ENCODE data around the gene LMNB1. TPM values are rescaled to one million over a fixed set of nuclear protein-coding genes. Genes with fewer than 3 reads are reported as not detected.
"Not testable (repeated sequence)": the region's sequence is repeated elsewhere in the genome, so short reads cannot be mapped to it uniquely, and the experiment has no call there.

LMNB1 gene
- total and polyA plus RNA-seq, 8 donors: 0.72 to 7.5 (median 3.8) TPM

DNA sequence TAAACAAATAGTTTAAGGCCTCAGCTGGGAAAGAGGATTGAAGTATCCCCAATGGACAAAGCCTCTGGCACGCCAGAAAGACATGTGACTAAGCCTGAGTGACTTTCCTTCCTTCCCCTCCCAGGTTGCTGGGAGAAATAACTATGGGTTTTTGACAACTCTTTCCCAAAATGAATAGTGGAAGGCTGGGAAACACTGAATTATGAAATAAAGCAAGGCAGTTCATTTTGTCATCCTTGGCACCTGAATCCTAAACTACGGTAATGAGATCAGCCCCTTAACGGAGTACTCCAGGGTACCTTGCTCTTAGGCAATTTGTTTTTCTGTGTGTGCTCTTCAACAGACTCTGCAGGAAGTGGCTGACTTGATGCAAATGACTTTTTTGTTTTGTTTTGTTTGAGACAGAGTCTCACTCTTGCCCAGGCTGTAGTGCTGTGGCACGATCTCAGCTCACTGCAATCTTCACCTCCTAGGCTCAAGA is 75.2 kb downstream of the LMNB1 start:
- DNase-seq: no peak
- no peaks in the 10 kb centered on the region for H3K36me3 ChIP-seq
- peak in 2 of 4 donors; percentile 45 to 46 for ATAC-seq
- H3K4me1 ChIP-seq: no peaks in the 10 kb centered on the region
- H3K27me3 ChIP-seq: no peaks in the 10 kb centered on the region
- TF ChIP-seq, protein P1, sequence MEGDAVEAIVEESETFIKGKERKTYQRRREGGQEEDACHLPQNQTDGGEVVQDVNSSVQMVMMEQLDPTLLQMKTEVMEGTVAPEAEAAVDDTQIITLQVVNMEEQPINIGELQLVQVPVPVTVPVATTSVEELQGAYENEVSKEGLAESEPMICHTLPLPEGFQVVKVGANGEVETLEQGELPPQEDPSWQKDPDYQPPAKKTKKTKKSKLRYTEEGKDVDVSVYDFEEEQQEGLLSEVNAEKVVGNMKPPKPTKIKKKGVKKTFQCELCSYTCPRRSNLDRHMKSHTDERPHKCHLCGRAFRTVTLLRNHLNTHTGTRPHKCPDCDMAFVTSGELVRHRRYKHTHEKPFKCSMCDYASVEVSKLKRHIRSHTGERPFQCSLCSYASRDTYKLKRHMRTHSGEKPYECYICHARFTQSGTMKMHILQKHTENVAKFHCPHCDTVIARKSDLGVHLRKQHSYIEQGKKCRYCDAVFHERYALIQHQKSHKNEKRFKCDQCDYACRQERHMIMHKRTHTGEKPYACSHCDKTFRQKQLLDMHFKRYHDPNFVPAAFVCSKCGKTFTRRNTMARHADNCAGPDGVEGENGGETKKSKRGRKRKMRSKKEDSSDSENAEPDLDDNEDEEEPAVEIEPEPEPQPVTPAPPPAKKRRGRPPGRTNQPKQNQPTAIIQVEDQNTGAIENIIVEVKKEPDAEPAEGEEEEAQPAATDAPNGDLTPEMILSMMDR (IDR thresholded peaks at IDR 0.05): no peak
- peak overlapping the region in 1 of 4 donors; percentile 12 for H3K27ac ChIP-seq
- FAIRE-seq: no peak
- no peaks in the 10 kb centered on the region for H3K9me3 ChIP-seq
- H3K4me3 ChIP-seq: no peak overlapping the region
- WGBS, 2 donors: 84% methylated on average over 4 of the region's 4 CpGs
- intact Hi-C loops (cut with DNase I): no loop called here

- H3K4me3 ChIP-seq: no peak overlapping the region
- ATAC-seq (no peak), FAIRE-seq (no peak), DNase-seq (no peak)
- WGBS, 2 donors: 57 to 60% methylated on average over 7 of the region's 7 CpGs
- H3K9me3 ChIP-seq: no peaks in the 10 kb centered on the region
- TF ChIP-seq, protein P1 (IDR thresholded peaks at IDR 0.05): no peak
- H3K27me3 ChIP-seq: no peaks in the 10 kb centered on the region
- H3K4me1 ChIP-seq: no peaks in the 10 kb centered on the region
- no peak overlapping the region for H3K27ac ChIP-seq
- H3K36me3 ChIP-seq: no peaks in the 10 kb centered on the region
- intact Hi-C loops (cut with DNase I): no loop called here
Measured at GRCh38 chr5:126852841-126853271, 75.9 kb downstream of the LMNB1 start.

GRCh38 chr5:126853541-126854307 is 76.8 kb downstream of the LMNB1 start:
- H3K4me3 ChIP-seq; FAIRE-seq; intact Hi-C loops (cut with DNase I); H3K9me3 ChIP-seq; ATAC-seq; H3K36me3 ChIP-seq; H3K27ac ChIP-seq; H3K4me1 ChIP-seq; H3K27me3 ChIP-seq; DNase-seq: not testable (repeated sequence)
- 86 to 94% methylated on average over 27 of the region's 27 CpGs for WGBS, 2 donors

DNA sequence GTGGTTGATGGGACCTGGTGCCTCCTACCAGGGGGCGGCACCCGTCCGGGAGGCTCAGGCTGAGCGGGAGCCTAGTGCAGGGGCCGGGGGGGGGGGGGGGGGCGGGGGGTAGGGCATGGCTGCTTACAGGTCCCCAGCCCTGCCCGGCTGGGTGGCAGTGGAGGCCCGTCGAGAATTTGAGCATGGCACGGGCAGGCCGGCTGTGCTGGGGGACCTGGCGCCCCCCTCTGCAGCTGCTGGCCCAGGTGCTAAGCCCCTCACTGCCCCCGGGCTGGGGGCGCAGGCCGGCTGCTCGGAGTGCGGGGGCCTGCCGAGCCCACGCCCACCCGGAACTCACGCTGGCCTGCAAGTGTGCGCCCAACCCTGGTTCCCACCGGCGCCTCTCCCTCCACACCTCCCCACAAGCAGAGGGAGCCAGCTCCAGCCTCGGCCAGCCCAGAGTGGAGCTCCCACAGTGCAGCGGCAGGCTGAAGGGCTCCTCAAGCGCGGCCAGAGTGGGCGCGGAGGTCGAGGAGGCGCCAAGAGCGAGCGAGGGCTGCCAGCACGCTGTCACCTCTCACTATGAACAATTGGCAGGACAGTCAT is 77.7 kb downstream of the LMNB1 start:
- Histone ChIP-seq H3K27ac (no peak overlapping the region), H3K4me1 (no peaks in the 10 kb centered on the region), H3K27me3 (no peaks in the 10 kb centered on the region), H3K36me3 (no peaks in the 10 kb centered on the region), H3K4me3 (no peak overlapping the region), H3K9me3 (no peaks in the 10 kb centered on the region)
- TF ChIP-seq, protein P1 (IDR thresholded peaks at IDR 0.05): no peak
- ATAC-seq (no peak), FAIRE-seq (no peak), DNase-seq (peak in 1 of 6 donors; percentile 57)
- intact Hi-C loops (cut with DNase I): no loop called here
- 89 to 93% methylated on average over 30 to 35 of the region's 35 CpGs for WGBS, 2 donors

DNA sequence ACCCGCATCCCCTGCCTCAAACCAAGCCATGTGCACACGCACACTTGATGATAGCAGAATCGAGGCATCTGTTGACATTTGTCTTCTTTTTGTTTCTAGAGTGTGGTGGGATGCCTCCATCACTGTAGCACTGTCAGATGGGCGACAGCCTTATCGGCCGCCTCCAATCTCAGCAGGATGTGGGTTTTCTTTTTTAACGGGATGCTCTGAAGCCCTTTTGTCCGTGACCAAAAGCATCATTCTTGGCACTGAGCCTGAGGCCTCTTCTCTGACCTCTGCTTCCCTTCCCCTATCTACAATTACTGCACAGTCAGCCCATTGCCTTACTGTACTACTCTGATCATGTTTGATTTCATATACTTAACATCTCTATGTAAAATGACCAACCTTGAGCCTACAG is 78.3 kb downstream of the LMNB1 start:
- Histone ChIP-seq H3K9me3 (no peaks in the 10 kb centered on the region), H3K4me1 (no peaks in the 10 kb centered on the region), H3K4me3 (no peak overlapping the region), H3K27me3 (no peaks in the 10 kb centered on the region), H3K27ac (no peak overlapping the region), H3K36me3 (no peaks in the 10 kb centered on the region)
- DNase-seq: no peak
- WGBS, 2 donors: 63 to 78% methylated on average over 8 of the region's 8 CpGs
- TF ChIP-seq, protein P1 (IDR thresholded peaks at IDR 0.05): no peak
- no peak for FAIRE-seq
- intact Hi-C loops (cut with DNase I): no loop called here
- no peak for ATAC-seq
